ENCODE measurements around the gene TNPO3. TPM values are rescaled to one million over a fixed set of nuclear protein-coding genes. Genes with fewer than 3 reads are reported as not detected.
"Not testable (repeated sequence)": the region's sequence is repeated elsewhere in the genome, so short reads cannot be mapped to it uniquely, and the experiment has no call there.

The TNPO3 gene
- total RNA-seq, 1 donor from 2014 or later = 52.5 TPM

DNA sequence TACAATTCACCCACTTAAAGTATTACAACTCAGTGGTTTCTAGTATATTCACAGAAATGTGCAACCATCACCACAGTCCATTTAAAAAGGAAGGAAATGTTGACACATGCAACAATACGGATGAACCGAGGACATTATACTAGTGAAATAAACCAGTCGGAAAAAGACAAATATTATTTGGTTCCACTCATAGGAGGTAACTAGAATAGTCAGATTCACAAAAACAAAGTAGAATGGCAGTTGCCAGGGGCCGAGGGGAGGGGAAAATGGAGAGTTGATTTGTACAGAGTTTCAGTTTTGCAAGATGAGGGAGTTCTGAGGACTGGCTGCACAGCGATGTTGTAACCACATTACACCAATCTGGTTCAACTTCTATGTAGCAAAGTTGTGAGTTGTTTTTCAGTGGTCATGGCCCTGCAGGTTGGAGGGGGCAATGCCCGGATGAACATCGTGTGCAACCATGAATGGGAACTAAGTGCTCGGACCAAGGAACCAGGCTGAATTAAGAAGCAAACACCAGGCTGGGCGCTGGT is 17.6 kb upstream of the TNPO3 start:
- TF ChIP-seq, protein P1, sequence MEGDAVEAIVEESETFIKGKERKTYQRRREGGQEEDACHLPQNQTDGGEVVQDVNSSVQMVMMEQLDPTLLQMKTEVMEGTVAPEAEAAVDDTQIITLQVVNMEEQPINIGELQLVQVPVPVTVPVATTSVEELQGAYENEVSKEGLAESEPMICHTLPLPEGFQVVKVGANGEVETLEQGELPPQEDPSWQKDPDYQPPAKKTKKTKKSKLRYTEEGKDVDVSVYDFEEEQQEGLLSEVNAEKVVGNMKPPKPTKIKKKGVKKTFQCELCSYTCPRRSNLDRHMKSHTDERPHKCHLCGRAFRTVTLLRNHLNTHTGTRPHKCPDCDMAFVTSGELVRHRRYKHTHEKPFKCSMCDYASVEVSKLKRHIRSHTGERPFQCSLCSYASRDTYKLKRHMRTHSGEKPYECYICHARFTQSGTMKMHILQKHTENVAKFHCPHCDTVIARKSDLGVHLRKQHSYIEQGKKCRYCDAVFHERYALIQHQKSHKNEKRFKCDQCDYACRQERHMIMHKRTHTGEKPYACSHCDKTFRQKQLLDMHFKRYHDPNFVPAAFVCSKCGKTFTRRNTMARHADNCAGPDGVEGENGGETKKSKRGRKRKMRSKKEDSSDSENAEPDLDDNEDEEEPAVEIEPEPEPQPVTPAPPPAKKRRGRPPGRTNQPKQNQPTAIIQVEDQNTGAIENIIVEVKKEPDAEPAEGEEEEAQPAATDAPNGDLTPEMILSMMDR (conservative IDR thresholded peaks at IDR 0.05; ENCODE audit: low read depth, low read length) = no peak
- no peak for DNase-seq (ENCODE audit: low read depth)
- H3K4me3 ChIP-seq (ENCODE audit: low read depth, low read length) = no peak overlapping the region

DNA sequence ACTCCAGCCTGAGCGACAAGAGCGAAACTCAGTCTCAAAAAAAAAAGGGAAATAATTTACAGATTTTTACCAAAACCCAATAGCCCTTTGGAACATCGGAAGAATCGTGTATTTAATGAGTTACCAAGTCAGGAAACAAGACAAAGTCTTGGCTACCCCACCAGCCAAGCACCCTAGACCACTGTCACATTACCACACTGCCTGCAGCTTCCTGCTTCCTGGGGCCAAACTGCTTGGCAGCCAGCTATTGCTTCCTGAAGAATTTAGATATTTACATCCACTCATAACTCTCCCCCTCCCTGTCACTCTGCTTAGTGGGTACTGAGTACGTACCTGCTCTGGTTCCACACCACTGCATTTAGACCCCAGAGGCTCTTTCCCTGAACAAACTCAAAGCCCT is 14.1 kb upstream of the TNPO3 start:
- TF ChIP-seq, protein P1 (conservative IDR thresholded peaks at IDR 0.05; ENCODE audit: low read depth, low read length) = no peak

DNA sequence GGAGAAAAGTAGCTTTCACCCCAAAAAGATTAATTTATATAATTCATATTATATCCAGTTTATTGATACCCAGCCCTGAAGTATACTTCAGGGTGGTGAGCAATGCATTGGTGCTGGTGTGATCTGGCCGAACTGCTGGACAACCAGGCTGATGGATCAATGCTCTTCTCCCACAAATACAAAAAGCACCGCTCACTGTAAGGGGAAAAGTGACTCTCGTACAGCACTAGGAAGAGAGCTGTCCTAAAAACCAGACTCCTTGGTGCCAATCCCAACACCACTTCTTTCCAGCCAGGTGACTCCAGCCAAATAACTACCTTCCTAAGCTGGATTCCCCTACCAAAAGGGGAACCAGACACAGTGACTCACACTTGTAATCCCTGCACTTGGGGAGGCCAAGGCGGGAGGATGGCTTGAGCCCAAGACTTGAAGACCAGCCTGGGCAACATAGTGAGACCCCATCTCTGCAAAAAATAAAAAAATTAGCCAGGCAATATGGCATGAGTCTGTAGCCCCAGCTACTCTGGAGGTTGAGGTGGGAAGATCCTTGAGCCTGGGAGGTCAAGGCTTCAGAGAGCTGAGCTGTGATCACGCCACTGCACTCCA is 13.1 kb upstream of the TNPO3 start:
- TF ChIP-seq, protein P1 (conservative IDR thresholded peaks at IDR 0.05; ENCODE audit: low read depth, low read length) = no peak
- no peak for DNase-seq (ENCODE audit: low read depth)
- H3K4me3 ChIP-seq (ENCODE audit: low read depth, low read length) = no peak overlapping the region

More for the DNA sequence above, 14.1 kb upstream of the TNPO3 start:
- no peak overlapping the region for H3K4me3 ChIP-seq (ENCODE audit: low read depth, low read length)
- DNase-seq (ENCODE audit: low read depth) = no peak

DNA sequence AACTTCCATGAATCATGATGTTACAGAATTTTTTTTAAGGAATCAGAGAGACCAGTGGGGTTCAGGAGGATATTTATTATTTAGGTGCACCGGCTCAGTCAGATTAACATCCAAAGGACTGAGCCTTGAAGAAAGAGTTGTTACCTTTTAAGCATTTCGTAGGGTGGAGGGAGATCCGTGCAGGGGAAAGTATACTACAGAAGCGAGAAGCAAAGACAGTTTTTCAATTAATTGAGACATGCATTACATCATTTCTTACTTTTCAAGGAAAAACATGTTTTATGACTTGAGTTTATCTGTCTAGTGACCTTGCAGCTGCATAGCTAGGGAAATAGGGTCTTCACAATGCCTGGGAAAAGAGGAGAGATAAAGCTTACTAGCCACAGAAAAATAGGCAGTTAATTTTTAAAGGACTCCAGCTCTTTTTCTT is 12.2 kb upstream of the TNPO3 start:
- DNase-seq (ENCODE audit: low read depth); H3K4me3 ChIP-seq (ENCODE audit: low read depth, low read length): not testable (repeated sequence)

DNA sequence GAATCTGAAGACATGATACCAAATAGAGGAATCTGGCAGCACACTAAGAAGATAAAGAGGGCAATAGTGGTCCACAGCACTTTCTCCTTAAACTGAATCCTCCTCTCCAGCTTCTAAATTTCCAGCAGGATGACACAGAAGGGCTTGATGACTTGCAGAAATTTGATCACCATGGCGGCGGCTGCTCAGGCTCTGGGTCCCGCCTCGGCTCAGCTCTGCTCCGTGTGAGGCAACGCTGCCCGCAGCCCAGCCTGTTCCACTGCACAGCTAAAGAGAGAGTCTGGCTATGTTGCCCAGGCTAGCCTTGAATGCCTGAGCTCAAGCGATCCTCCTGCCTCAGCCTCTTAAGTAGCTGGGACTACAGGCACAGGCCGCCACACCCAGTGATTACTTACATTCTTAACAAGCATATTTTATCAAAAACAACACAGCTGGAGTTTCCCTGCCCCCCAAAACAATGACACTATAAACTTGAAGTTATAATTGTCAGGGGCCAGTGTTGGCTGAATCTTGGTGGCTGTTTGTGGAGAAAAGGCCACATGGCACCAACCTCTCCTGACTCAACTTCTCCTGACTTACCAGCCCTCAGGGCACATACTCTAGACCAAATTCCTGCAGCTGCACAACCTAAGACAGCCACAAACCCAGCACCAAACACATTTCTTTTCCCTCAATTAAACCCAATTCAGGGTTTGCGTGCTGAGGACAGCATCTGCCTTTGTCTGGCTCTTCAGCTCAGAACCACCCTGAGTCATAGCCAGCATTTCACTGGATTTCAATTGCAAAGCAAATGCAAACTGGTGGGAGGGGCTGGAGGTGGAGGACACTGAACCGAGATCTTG is 11.6 kb upstream of the TNPO3 start:
- no peak for DNase-seq (ENCODE audit: low read depth)
- H3K4me3 ChIP-seq (ENCODE audit: low read depth, low read length) = no peak overlapping the region
- TF ChIP-seq, protein P1 (conservative IDR thresholded peaks at IDR 0.05; ENCODE audit: low read depth, low read length) = no peak

DNA sequence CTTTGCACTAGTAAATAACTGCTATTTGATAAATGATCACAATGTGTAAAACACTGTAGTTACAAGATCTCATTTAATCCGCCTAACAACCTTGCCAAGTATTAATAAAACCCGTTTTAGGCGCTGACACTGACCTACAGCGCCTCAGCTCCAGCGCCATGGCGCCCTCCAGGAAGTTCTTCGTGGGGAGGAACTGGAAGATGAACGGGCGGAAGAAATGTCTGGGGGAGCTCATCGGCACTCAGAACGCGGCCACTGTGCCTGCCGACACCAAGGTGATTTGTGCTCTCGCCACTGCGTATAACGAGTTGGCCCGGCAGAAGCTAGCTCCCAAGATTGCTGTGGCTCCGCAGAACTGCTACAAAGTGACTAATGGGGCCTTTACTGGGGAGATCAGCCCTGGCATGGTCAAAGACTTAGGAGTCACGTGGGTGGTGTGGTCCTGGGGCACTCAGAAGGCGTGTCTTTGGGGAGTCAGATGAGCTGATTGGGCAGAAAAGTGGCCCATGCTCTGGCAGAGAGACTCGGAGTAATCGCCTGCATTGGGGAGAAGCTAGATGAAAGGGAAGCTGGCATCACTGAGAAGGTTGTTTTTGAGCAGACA is 1.1 kb upstream of the TNPO3 start:
- TF ChIP-seq, protein P1 (conservative IDR thresholded peaks at IDR 0.05; ENCODE audit: low read depth, low read length) = no peak
- DNase-seq (ENCODE audit: low read depth) = no peak
- H3K4me3 ChIP-seq (ENCODE audit: low read depth, low read length) = peak overlapping the region; percentile 89

DNA sequence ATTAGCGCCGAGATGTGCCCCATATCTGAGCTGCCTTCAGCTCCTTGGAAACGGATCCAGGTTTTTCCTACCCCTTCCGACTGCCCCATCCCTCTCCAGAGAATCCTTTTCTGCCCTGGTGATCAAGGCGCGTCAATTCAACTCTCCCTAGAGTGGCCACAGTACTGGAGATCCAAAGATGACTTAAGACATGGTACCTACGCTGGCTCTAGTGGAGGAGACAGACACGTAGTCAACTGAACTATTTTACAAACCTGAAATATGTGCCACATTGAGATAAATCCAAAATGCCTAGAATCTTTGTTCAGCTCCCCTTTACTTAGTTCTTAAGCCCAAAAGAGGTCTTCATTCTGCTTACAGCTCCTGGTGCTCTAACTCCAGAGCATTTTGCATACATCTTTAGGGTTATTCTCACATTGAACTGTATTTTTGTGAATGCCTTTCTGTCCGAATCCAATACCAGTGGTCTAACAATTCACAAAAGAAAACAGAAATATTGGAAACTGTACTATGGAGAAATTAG is 444 bp upstream of the TNPO3 start:
- DNase-seq (ENCODE audit: low read depth) = no peak
- H3K4me3 ChIP-seq (ENCODE audit: low read depth, low read length) = peak overlapping the region; percentile 89
- TF ChIP-seq, protein P1 (conservative IDR thresholded peaks at IDR 0.05; ENCODE audit: low read depth, low read length) = no peak

Measured in epithelial cell of proximal tubule (primary cell).